ENCODE results near the gene NHERF1.

- TF ChIP-seq CTCF (IDR thresholded peaks at IDR 0.05; ENCODE audit: low read length) (no peak), EZH2 (IDR thresholded peaks at IDR 0.05; ENCODE audit: borderline replicate concordance, low read length) (no peak)
Observed at GRCh38 chr17:74713171-74713755, 35.2 kb upstream of the NHERF1 start.

Measured in OCI-LY1 (cell line).